Neural cell (in vitro differentiated cells): ENCODE data around the gene EMC6.

Experiments
- CTCF ChIP-seq: fragments of 450-650 bp; IDR thresholded peaks from 2 replicates; pipeline ENCODE4 v1.5.1; 2014; ENCODE audit warnings: antibody characterized with exemption, mild to moderate bottlenecking, moderate library complexity; ENCODE audit not compliant: poor library complexity, severe bottlenecking
- EP300 ChIP-seq: fragments of 450-650 bp; conservative IDR thresholded peaks from 2 replicates; pipeline ENCODE4 v1.6.1; 2014; ENCODE audit warnings: antibody characterized with exemption, mild to moderate bottlenecking, moderate library complexity; ENCODE audit not compliant: poor library complexity, severe bottlenecking
- EZH2 ChIP-seq: fragments of 200-600, 300-800 bp; shearing (Covaris generic), sonication (generic); IDR thresholded peaks from 2 replicates; pipeline ENCODE4 v1.6.1; 2014; ENCODE audit warnings: antibody characterized with exemption, low read length, borderline replicate concordance, mild to moderate bottlenecking; ENCODE audit not compliant: insufficient read depth, poor library complexity, severe bottlenecking
- MXI1 ChIP-seq: fragments of 450-650 bp; conservative IDR thresholded peaks from 2 replicates; pipeline ENCODE4 v1.6.1; 2014; ENCODE audit warnings: antibody characterized with exemption, mild to moderate bottlenecking; ENCODE audit not compliant: poor library complexity, severe bottlenecking
- POLR2AphosphoS5 ChIP-seq: IDR thresholded peaks from 2 replicates; pipeline ENCODE4 v1.6.1; 2012
- RAD21 ChIP-seq: fragments of 450-650 bp; conservative IDR thresholded peaks from 2 replicates; pipeline ENCODE4 v1.6.1; 2014; ENCODE audit warnings: antibody characterized with exemption, mild to moderate bottlenecking, moderate library complexity
- REST ChIP-seq: IDR thresholded peaks from 2 replicates; pipeline ENCODE4 v1.6.1; 2012; ENCODE audit warnings: borderline replicate concordance
- SMC3 ChIP-seq: fragments of 450-650 bp; conservative IDR thresholded peaks from 2 replicates; pipeline ENCODE4 v1.6.1; 2014; ENCODE audit warnings: antibody characterized with exemption, mild to moderate bottlenecking, moderate library complexity; ENCODE audit not compliant: poor library complexity

- TF ChIP-seq CTCF (no peak), EZH2 (no peak), SMC3 (no peak), REST (no peak), POLR2AphosphoS5 (no peak), EP300 (no peak), MXI1 (no peak), RAD21 (no peak)
Observed at GRCh38 chr17:3693141-3693540, 24.5 kb downstream of the EMC6 start.
